Activated naive CD8-positive, alpha-beta T cell treated with anti-CD3 and anti-CD28 coated beads, Interleukin-2, amount 50 U/mL, for 16 hours (primary cell): ENCODE data around the gene ZBTB44.
"Not testable (repeated sequence)": the region's sequence is repeated elsewhere in the genome, so short reads cannot be mapped to it uniquely, and the experiment has no call there.

Experiments used
- DNase-seq: peaks from one replicate; pipeline ENCODE4 v3.0.0-alpha.2; 2020; ENCODE audit warnings: low read depth, low spot score

The ZBTB44 gene

GRCh38 chr11:130314750-130315285, at the start of gene ZBTB44:
ZBTB44 (minus strand) TSS chr11:130314917; CDS start chr11:130261873, 53,044 bp downstream.
- peak; percentile 67 for DNase-seq

DNA sequence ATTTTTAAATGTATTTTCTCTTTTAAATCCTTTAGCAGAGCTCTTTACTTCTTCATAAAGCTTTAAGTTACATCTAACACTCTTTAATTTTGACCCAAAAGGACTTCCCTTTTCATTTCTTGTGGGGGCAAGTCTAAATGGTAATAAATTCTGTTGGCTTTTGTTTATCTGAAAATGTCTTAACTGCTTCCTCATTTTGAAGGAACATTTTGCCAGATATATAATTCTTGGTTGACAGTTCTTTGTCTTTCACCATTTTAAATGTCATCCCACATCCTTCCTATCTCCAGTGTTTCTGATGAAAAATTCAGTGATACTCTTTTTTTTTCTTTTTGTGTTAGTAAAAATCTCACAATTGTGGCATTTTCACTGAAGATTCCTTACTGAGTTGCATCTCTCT, 44.7 kb upstream of the ZBTB44 start:
- no peak for DNase-seq

- DNase-seq = no peak
Measured at GRCh38 chr11:130358398-130358797, 43.7 kb upstream of the ZBTB44 start.

- no peak for DNase-seq
Measured at GRCh38 chr11:130347261-130347660, 32.5 kb upstream of the ZBTB44 start.

DNA sequence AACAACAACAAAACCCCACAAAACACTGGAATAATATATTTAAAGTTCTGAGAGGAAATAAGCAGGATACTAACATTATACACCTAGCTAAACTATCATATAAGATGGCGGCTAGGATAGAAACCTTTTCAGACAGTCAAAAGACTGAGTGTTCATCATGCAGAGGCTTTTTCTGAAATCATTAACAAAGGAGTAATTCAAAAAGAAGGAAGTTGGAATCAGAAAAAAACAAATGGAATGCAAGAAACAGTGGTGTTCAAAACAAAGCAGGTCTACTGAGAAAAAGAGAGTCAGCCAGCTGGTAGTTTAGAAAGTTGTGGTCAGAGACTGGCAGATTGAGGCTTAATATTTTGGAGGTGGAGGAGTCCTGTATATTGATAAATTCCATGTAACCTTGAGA, 30.1 kb upstream of the ZBTB44 start:
- DNase-seq = no peak

DNA sequence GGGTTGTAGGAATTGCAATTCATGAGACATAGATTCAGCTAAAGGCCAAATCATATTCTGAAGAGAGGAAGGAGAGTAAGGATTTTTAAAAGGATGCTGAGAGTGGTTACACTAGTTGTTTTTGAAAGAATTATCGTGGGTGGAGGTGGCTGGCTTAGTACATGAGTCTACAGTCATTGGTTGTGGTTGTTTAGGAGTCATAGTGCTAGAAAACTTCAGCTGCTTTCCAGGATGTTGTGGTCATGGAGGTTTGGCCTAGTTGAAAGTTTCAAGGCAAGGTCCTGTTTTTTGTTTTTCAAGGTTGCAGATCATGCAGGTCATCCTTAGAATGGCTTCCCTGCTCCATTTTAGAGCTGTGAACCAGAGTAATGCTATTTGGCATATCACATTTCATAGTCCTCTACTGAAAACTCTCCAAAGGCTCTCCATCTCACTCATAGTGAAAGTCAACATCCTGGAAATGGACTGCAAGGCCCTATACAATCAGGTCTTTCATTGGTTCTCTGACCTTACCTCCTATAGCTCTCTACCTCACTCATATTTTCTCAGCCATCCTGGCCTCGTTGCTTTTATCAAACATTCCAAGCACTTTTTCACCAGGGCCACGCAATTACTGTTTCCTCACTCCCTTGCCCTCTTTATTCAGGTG, 26.1 kb upstream of the ZBTB44 start:
- no peak for DNase-seq

- no peak for DNase-seq
Measured at GRCh38 chr11:130338667-130339066, 23.9 kb upstream of the ZBTB44 start.

- DNase-seq = no peak
Measured at GRCh38 chr11:130337281-130338089, 22.8 kb upstream of the ZBTB44 start.

DNA sequence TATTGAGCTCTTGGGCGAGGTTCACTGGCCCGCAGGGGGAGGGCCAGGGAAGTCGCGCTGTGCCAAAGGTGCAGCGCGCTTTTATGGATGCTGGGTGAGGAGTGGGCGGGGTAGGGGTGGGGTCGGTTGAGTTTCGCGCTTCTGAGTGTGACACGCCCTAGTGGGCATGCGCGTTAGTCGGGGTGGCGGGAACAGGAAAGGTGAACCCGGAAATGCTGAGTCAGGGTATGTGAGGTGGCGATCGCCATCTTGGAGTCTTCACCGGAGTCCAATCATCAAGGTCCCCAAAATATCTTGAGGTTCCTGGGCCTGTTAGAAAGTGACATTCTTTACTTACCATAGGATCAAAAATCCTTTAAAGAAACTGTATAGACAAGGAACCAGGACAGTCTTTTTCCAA, 16.7 kb upstream of the ZBTB44 start:
- not testable (repeated sequence) for DNase-seq

GRCh38 chr11:130330101-130330684, 15.5 kb upstream of the ZBTB44 start:
- DNase-seq = no peak

DNA sequence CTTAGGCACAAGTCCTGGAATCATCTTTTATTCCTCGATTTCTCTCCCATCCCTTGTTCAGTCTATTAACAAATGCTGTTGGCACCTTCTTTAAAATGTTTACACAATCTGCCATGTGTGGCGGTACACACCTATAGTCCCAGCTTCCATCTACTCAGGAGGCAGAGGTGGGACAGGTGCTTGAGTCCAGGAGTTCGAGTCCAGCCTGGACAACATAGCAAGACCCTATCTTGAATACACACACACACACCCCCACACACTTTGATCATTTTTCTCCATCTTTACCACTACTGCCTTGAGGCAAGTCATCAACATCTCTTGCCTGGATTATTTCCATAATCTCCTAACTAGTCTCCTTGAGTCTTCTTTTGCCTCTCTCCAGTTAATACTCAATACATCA, 13.7 kb upstream of the ZBTB44 start:
- no peak for DNase-seq

DNA sequence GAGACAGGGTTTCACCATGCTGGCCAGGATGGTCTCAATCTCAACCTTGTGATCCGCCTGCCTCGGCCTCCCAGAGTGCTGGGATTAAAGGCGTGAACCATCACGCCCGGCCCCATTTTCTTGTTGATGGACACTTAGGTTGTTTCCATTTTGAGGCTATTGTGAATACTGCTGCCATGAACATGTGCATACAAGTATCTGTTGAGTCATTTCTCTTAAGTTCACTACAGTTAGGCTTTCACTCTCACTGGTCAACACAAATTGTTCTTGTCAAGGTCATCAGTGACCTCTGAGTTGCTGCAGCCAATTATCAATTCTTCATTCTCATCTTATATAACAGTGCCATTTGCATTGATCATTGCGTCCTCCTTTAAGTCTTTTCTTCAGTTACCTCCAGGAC, 13.0 kb upstream of the ZBTB44 start:
- DNase-seq = no peak

DNA sequence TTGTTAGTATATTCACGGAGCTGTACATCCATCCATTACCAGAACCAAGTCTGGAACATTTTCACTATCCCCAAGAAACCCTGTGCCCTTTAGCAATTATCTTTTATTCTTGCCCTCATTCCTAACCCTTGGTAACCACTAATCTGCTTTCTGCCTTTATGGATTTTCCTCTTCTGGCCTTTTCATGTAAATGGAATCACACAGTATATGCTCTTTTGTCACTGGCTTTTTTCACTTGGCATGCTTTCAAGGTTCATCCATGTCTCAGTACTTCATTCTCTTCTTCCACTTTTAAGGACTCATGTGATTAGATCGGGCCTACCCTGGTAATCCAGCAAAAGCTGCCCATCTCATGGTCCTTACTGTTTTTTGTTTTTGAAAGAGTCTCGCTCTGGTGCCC, 11.0 kb upstream of the ZBTB44 start:
- DNase-seq = no peak

DNA sequence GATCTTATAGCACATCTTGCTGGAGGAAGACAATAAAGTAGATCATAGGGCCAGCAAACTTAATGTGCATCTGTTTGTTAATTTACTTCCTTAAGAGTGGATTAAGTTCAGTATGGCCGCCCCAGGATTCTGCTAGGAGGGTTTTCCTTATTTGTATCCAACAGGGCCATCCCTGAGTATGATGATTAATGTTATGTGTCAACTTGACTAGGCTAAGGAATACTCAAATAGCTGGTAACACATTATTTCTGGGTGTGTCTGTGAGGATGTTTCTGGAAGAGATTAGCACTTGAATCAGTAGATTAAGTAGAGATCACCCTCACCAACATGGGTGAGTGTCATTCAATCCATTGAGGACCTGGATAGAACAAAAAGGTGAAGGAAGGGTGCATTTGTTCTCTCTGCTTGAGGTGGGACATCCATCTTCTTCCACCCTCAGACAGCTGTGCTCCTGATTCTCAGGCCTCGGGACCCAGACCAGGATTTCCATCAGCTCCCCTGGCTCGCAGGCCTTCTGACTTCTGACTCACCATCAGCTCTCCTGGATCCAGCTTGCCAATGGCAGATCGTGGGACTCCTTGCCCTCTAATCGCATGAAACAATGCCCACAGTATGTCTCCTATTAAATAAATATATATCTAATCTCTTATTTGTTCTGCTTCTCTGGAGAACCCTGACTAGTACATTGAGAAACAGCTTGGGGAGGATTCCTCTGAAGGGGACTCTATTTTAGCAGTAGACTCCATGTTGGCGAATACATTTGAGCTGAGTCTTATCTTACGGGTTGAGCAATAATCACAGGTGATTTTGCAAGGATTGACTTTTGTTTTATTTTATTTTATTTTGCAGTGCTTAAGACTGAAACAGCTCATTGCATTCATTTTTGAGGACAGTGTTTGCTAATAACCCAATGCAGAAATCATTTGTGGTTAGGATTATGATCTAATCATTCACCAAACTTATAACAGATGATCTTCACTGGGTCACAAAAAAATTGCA, 9.0 kb upstream of the ZBTB44 start:
- no peak for DNase-seq

- no peak for DNase-seq
Measured at GRCh38 chr11:130322126-130322525, 7.4 kb upstream of the ZBTB44 start.

GRCh38 chr11:130318031-130318673, 3.4 kb upstream of the ZBTB44 start:
- DNase-seq = no peak

DNA sequence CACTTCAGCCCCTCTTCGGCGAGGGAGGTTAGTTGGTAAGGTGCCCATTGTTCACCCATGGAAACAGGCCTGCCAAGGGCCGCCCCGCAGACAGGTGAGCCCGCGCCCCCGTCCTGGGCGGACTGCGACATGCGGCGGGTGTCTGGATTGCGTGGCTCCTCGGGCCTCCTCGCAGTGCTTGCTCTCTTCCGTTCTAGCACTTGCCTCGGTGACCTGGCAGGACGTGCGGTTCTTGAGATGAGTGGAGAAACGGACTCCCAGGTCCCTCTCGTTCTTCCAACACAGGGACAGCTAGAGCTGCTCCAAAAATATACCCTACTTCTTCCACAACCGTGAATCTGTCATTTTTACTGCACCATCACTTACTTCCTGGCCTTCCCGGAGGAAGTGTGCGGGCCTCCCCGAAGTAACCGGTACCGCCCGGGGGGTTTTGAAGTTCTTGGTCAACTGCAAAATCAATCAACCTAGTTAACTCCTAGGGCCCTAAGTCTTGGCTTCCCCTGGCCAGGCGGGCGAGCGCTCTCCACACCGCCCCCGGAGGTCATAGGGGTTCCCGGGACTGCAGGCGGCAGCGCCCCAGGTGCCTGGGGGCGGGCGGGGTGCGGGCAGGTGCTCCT, 745 bp upstream of the ZBTB44 start:
- DNase-seq = peak; percentile 11

GRCh38 chr11:130314184-130314749, 450 bp downstream of the ZBTB44 start:
- DNase-seq = peak; percentile 30

GRCh38 chr11:130313383-130314183, 1.1 kb downstream of the ZBTB44 start:
- DNase-seq = no peak
